A673 (cell line): Measurements from ENCODE around the gene VCAN. TPM values are rescaled to one million over a fixed set of nuclear protein-coding genes. Genes with fewer than 3 reads are reported as not detected.

Source experiments
- BruUV-seq: library from RNA; stranded (reverse); fragments of 400-500 nt; replicated peaks from 2 replicates; lab custom pipeline; 2021; lab: Mats Ljungman, UMichigan
- CTCF ChIA-PET: fragments of 300-600 bp; sonication (Branson Sonifier 250); formaldehyde crosslinking; loops from one replicate; lab custom pipeline; 2022; ENCODE audit warnings: antibody characterized with exemption; lab: Charles Lee
- POLR2A ChIA-PET: fragments of 300-600 bp; sonication (Branson Sonifier 250); formaldehyde crosslinking; loops from one replicate; lab custom pipeline; 2022; ENCODE audit warnings: antibody characterized with exemption; ENCODE audit not compliant: low non-redundant PET; lab: Charles Lee
- DNase-seq: peaks from one replicate; pipeline ENCODE4 v3.0.0-alpha.2; 2015; ENCODE audit warnings: low spot score
- H3K27ac ChIP-seq: fragments of 200-600 bp; sonication (generic); 2 replicates; pipeline ENCODE4 v1.5.1; 2016; ENCODE audit warnings: mixed run types, low read depth, mild to moderate bottlenecking, mixed read lengths, antibody characterized with exemption, low read length; ENCODE audit not compliant: poor library complexity, severe bottlenecking
- H3K27me3 ChIP-seq: fragments of 200-600 bp; sonication (generic); replicated peaks from 2 replicates; pipeline ENCODE4 v1.6.1; 2017; ENCODE audit warnings: mixed run types, low read depth, mild to moderate bottlenecking, mixed read lengths, antibody characterized with exemption, low read length; ENCODE audit not compliant: insufficient read depth, poor library complexity
- H3K36me3 ChIP-seq: fragments of 200-600 bp; sonication (generic); 2 replicates; pipeline ENCODE4 v1.6.1; 2016; ENCODE audit warnings: mixed run types, mild to moderate bottlenecking, mixed read lengths, antibody characterized with exemption, low read length; ENCODE audit not compliant: insufficient read depth, poor library complexity, severe bottlenecking
- H3K4me1 ChIP-seq: fragments of 200-600 bp; sonication (generic); 2 replicates; pipeline ENCODE4 v1.6.1; 2017; ENCODE audit warnings: mixed run types, mild to moderate bottlenecking, mixed read lengths, antibody characterized with exemption, low read length; ENCODE audit not compliant: insufficient read depth, poor library complexity, severe bottlenecking
- H3K4me3 ChIP-seq: fragments of 200-600 bp; sonication (generic); 2 replicates; pipeline ENCODE4 v1.5.1; 2016; ENCODE audit warnings: low read depth, mixed run types, mild to moderate bottlenecking, mixed read lengths, low read length; ENCODE audit not compliant: poor library complexity, severe bottlenecking
- H3K9me3 ChIP-seq: fragments of 200-600 bp; sonication (generic); 2 replicates; pipeline ENCODE4 v1.6.1; 2016; ENCODE audit warnings: mixed run types, low read depth, mild to moderate bottlenecking, mixed read lengths, antibody characterized with exemption, low read length; ENCODE audit not compliant: poor library complexity, severe bottlenecking
- CTCF ChIP-seq: fragments of 300-800, 200-600 bp; sonication (generic); conservative IDR thresholded peaks from 2 replicates; pipeline ENCODE4 v1.5.1; 2017; ENCODE audit warnings: low read depth, mild to moderate bottlenecking, antibody characterized with exemption, low read length, moderate library complexity, mixed read lengths
- EZH2 ChIP-seq: fragments of 200-600 bp; sonication (generic); IDR thresholded peaks from 2 replicates; pipeline ENCODE4 v1.6.1; 2017; ENCODE audit warnings: borderline replicate concordance, low read depth, mild to moderate bottlenecking, mixed read lengths, antibody characterized with exemption, low read length; ENCODE audit not compliant: poor library complexity, severe bottlenecking
- intact Hi-C: fragments of 100-400 bp; cut with micrococcal nuclease; formaldehyde crosslinking; loops from one replicate; pipeline ENCODE4 v1.10.0; 2022; ENCODE audit not compliant: unreplicated experiment
- total RNA-seq: library from RNA; stranded (reverse); gene quantifications from 2 replicates; pipeline ENCODE4 v1.2.3, GENCODE V29; 2021

VCAN gene
- total RNA-seq, 1 experiment from 2014 or later, result 0.90 TPM

- no peaks in the 10 kb centered on the region for H3K4me1 ChIP-seq
- no peak overlapping the region for H3K27ac ChIP-seq
- no TSS peak for BruUV-seq
- TF ChIP-seq EZH2 (no peak), CTCF (no peak)
- no peak for DNase-seq
- H3K27me3 ChIP-seq, result no peaks in the 10 kb centered on the region
- intact Hi-C loops, result no loop called here
- no peaks in the 10 kb centered on the region for H3K9me3 ChIP-seq
- CTCF ChIA-PET, result no interaction called here
- H3K36me3 ChIP-seq, result no peaks in the 10 kb centered on the region
- POLR2A ChIA-PET, result no interaction called here
- H3K4me3 ChIP-seq, result no peak overlapping the region
These were observed 43.4 kb upstream of the VCAN start for GRCh38 chr5:83428126-83428525.

- TF ChIP-seq CTCF, result no peak
- no peak for TF ChIP-seq EZH2
- Histone ChIP-seq H3K27me3 (no peaks in the 10 kb centered on the region), H3K9me3 (no peaks in the 10 kb centered on the region), H3K4me3 (no peak overlapping the region), H3K4me1 (no peaks in the 10 kb centered on the region), H3K27ac (no peak overlapping the region), H3K36me3 (no peaks in the 10 kb centered on the region)
- no TSS peak for BruUV-seq
- POLR2A ChIA-PET, result no interaction called here
- CTCF ChIA-PET, result interaction anchor here (0.6 kb wide), 1 partner anchor 211 kb away, joined by 5 read pairs; no protein-coding TSS in a partner anchor
- no peak for DNase-seq
- intact Hi-C loops, result no loop called here
These were observed 42.7 kb upstream of the VCAN start for GRCh38 chr5:83428890-83429289.

DNA sequence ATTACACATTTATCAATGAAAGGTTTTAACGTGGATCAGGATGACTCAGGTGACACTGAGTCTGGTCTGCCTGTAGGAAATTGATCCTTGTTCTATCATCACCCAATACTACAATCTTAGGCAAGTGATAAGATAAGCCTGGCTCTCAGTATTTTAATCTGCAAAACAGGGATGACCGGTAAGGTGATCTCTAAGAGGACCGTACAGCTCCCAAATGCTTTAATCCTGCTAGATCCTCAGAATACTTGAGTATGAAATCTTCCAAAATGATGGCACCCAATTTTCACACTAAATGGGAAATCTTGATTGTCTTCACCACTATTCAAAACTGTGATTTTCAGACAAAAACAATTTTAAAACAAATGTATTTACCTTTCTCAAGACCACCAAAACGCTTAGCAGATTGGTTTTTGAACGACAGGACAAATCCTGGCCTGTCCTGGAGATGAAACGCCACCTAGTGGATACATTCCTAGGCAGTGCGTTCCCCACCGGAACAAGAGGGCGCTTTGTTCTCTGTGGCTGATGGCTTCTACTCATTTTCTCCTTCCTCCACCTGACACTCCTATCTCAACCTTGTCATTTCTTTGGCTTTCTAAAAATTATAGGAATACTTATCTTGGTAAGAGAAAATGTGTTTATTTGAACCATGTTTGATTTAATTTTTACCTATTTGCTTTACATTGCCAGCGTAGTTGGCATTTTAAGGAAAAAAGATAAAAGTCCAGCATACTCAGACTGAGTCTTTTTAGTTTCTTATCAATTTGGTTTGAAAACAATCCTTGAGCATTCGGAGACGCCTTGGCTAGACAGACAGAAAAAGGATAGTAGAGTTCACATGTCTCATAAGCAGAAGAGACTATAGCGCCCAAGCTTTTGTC is 41.2 kb upstream of the VCAN start:
- ChIA-PET CTCF (interaction anchor here (1.3 kb wide), 1 partner anchor 1066 kb away, joined by 3 read pairs; no protein-coding TSS in a partner anchor), POLR2A (no interaction called here)
- Histone ChIP-seq H3K9me3 (no peaks in the 10 kb centered on the region), H3K4me3 (no peak overlapping the region), H3K36me3 (no peaks in the 10 kb centered on the region), H3K4me1 (no peaks in the 10 kb centered on the region), H3K27me3 (no peaks in the 10 kb centered on the region), H3K27ac (no peak overlapping the region)
- TF ChIP-seq CTCF, result peak; percentile 95
- TF ChIP-seq EZH2, result no peak
- DNase-seq, result peak; percentile 69
- intact Hi-C loops, result loop anchor here (1.0 to 10.0 kb wide), 3 partner anchors 356 to 1080 kb away; partner anchors contain the start of genes TMEM167A and XRCC4
- BruUV-seq, result no TSS peak
